Thymus (tissue), 11 donors: Measurements from ENCODE around the gene HDAC4. TPM values are rescaled to one million over a fixed set of nuclear protein-coding genes. Genes with fewer than 3 reads are reported as not detected.
"Not testable (repeated sequence)": the region's sequence is repeated elsewhere in the genome, so short reads cannot be mapped to it uniquely, and the experiment has no call there.

Experiments
- DNase-seq, 9 donors: peaks; one replicate each; pipeline ENCODE4 v3.0.0-alpha.2; 2013; ENCODE audit warnings: low spot score in 9 of 9, low read depth in 6 of 9, missing footprints in 1 of 9
- H3K27ac ChIP-seq, 2 donors: one replicate each; pipeline ENCODE4 v1.5.1; 2013; ENCODE audit warnings: control low read depth in 1 of 2, low read depth in 1 of 2, low read length in 1 of 2, mild to moderate bottlenecking in 1 of 2, moderate library complexity in 1 of 2
- H3K27me3 ChIP-seq, 2 donors: one replicate each; pipeline ENCODE4 v1.5.1; 2013; ENCODE audit warnings: low read length in 1 of 2; ENCODE audit not compliant: control insufficient read depth in 2 of 2, insufficient read depth in 1 of 2
- H3K36me3 ChIP-seq, 2 donors: one replicate each; pipeline ENCODE4 v1.5.1; 2013; ENCODE audit warnings: low read length in 1 of 2, mild to moderate bottlenecking in 1 of 2, moderate library complexity in 1 of 2; ENCODE audit not compliant: control insufficient read depth in 2 of 2, insufficient read depth in 2 of 2
- H3K4me1 ChIP-seq, 2 donors: one replicate each; pipeline ENCODE4 v1.5.1; 2013; ENCODE audit warnings: low read length in 2 of 2; ENCODE audit not compliant: control insufficient read depth in 2 of 2, insufficient read depth in 2 of 2
- H3K4me3 ChIP-seq, 2 donors: one replicate each; pipeline ENCODE4 v1.5.1; 2013; ENCODE audit warnings: low read length in 2 of 2, control low read depth in 1 of 2, mild to moderate bottlenecking in 1 of 2
- H3K9me3 ChIP-seq, 2 donors: one replicate each; pipeline ENCODE4 v1.5.1; 2013; ENCODE audit warnings: low read length in 1 of 2, mild to moderate bottlenecking in 1 of 2; ENCODE audit not compliant: control insufficient read depth in 2 of 2, insufficient read depth in 1 of 2
- WGBS: extraction: QIAGEN DNeasy Blood & Tissue Kit; methylation state at CpG from one replicate; pipeline ENCODE4 v1.1.7; 2013; 5-methylcytosine and 5-hydroxymethylcytosine counted together
- polyA plus RNA-seq: library from polyadenylated mRNA; stranded (reverse); fragments of 200-250 nt; gene quantifications from one replicate; pipeline ENCODE4 v1.2.3, GENCODE V29; 2013
- total RNA-seq: library from RNA; stranded (reverse); fragments of 120-200 nt; gene quantifications from one replicate; pipeline ENCODE4 v1.2.4, GENCODE V29; 2013
- donor health status: healthy.

Gene HDAC4
- total and polyA plus RNA-seq, 2 donors, result 7.8 to 17.9 TPM

- peak overlapping the region; percentile 3 to 33 for H3K27ac ChIP-seq
These were observed 120.4 kb downstream of the HDAC4 start for GRCh38 chr2:239280296-239281017.

GRCh38 chr2:239279508-239280295 is 121.1 kb downstream of the HDAC4 start:
- peaks cover 32 to 77% of the 10 kb centered on the region in 2 donors for H3K4me1 ChIP-seq
- no peak for DNase-seq

More at GRCh38 chr2:239280296-239281017, 120.4 kb downstream of the HDAC4 start:
- Histone ChIP-seq H3K36me3 (peaks cover 4 to 23% of the 10 kb centered on the region in 2 donors), H3K4me1 (peaks cover 32 to 77% of the 10 kb centered on the region in 2 donors)
- H3K9me3 ChIP-seq, H3K27me3 ChIP-seq, H3K4me3 ChIP-seq: not testable (repeated sequence)
- WGBS, result 45% methylated on average over 14 of the region's 14 CpGs
- DNase-seq, result peak in 1 of 9 donors; percentile 59

DNA sequence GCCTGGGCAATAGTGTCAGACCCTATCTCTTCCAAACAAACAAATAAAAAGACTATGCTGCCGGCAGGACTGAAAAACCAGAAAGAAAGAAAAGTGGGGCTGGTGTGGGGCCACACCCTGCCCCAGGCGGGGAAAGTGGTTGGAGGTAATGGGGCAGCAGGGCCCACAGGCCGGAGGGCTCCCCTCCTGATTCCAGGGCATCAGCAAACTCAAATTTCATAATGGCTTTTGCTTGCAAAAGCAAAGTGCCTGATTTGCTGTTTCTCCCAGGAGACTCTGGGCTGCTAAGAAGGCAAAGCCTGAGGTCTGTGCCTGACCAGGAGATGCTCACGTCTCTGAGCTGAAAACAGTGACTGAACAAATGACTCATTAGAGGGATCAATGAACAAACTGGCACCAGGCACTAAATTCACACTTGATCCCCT is 121.9 kb downstream of the HDAC4 start:
- H3K4me3 ChIP-seq, result no peak overlapping the region
- WGBS, result 95% methylated on average over 4 of the region's 4 CpGs
- H3K9me3 ChIP-seq, result peaks cover 0 to 5% of the 10 kb centered on the region in 2 donors
- peaks cover 4 to 21% of the 10 kb centered on the region in 2 donors for H3K36me3 ChIP-seq
- peaks cover 27 to 77% of the 10 kb centered on the region in 2 donors for H3K4me1 ChIP-seq
- DNase-seq, result no peak
- H3K27me3 ChIP-seq, result no peaks in the 10 kb centered on the region
- H3K27ac ChIP-seq, result no peak overlapping the region

More at GRCh38 chr2:239279508-239280295, 121.1 kb downstream of the HDAC4 start:
- no peaks in the 10 kb centered on the region for H3K27me3 ChIP-seq
- peaks cover 4 to 26% of the 10 kb centered on the region in 2 donors for H3K36me3 ChIP-seq
- H3K27ac ChIP-seq, result peak overlapping the region; percentile 3 to 33
- 97% methylated on average over 20 of the region's 20 CpGs for WGBS
- no peak overlapping the region for H3K4me3 ChIP-seq
- H3K9me3 ChIP-seq, result peaks cover 0 to 5% of the 10 kb centered on the region in 2 donors

- Histone ChIP-seq H3K9me3 (peaks cover 0 to 5% of the 10 kb centered on the region in 2 donors), H3K27ac (no peak overlapping the region), H3K4me3 (no peak overlapping the region), H3K36me3 (peaks cover 4 to 18% of the 10 kb centered on the region in 2 donors), H3K27me3 (no peaks in the 10 kb centered on the region), H3K4me1 (peaks cover 28 to 78% of the 10 kb centered on the region in 2 donors)
- WGBS, result 97% methylated on average over 7 of the region's 7 CpGs
- no peak for DNase-seq
These were observed 122.5 kb downstream of the HDAC4 start for GRCh38 chr2:239278361-239278760.

GRCh38 chr2:239277401-239278085 is 123.3 kb downstream of the HDAC4 start:
- Histone ChIP-seq H3K36me3 (peaks cover 5 to 14% of the 10 kb centered on the region in 2 donors), H3K4me3 (no peak overlapping the region), H3K27me3 (no peaks in the 10 kb centered on the region), H3K27ac (peak overlapping the region in 1 of 2 donors; percentile 62), H3K4me1 (peaks cover 30 to 81% of the 10 kb centered on the region in 2 donors), H3K9me3 (no peaks in the 10 kb centered on the region)
- 81% methylated on average over 27 of the region's 27 CpGs for WGBS
- DNase-seq, result no peak

- Histone ChIP-seq H3K4me1 (peaks cover 36 to 86% of the 10 kb centered on the region in 2 donors), H3K36me3 (peaks cover 5 to 14% of the 10 kb centered on the region in 2 donors), H3K9me3 (no peaks in the 10 kb centered on the region), H3K27me3 (no peaks in the 10 kb centered on the region), H3K27ac (no peak overlapping the region), H3K4me3 (no peak overlapping the region)
- DNase-seq, result no peak
- WGBS, result 95% methylated on average over 9 of the region's 9 CpGs
These were observed 124.0 kb downstream of the HDAC4 start for GRCh38 chr2:239276851-239277250.

DNA sequence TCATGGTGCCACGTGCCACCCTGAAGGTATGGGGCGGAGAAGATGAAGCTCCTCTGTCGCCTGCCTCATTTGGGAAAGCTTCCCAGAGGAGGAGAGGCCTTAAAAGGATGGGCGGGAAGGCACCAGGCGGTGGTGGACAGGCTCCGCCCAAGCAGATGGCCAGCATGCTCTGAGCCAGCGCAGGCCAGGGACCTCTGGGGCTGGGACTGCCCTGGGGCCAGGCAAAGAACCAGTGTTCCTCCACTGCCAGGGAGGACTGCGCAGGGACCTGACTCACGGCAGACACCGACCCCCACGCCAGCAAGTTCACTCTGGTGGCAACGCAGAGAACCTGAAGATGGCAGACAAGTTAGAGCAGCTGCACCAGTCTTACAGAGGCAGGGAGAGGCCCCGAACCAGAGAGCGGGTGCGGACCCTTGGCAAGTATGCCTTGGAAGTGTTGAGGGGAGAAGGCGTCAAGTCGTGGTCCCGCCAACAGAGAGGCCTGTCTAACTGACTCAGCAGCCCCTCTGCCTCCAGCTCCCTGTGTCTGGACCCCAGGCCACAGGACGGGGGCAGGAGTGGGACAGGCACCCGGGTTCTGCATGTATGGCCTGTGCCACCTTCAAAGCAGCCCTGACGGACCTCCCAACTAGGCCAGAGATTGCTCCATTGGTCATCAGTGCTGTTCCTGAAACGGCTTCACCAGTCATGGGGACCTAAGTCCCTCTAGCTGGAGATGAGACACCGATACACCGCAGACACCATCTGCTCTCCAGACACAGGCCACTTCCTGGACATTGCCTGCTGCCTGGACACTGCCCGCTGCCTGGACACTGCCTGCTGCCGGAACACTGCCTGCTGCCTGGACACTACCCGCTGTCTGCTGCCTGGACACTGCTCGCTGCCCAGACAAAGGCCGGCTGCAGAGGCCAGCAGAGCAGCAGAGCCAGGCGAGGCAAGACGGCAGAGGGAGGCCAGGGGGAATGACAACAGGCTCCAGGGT is 124.7 kb downstream of the HDAC4 start:
- peak overlapping the region; percentile 48 to 74 for H3K27ac ChIP-seq
- no peaks in the 10 kb centered on the region for H3K9me3 ChIP-seq
- WGBS, result 97% methylated on average over 31 of the region's 31 CpGs
- peaks cover 37 to 93% of the 10 kb centered on the region in 2 donors for H3K4me1 ChIP-seq
- peaks cover 5 to 17% of the 10 kb centered on the region in 2 donors for H3K36me3 ChIP-seq
- no peaks in the 10 kb centered on the region for H3K27me3 ChIP-seq
- DNase-seq, result no peak
- no peak overlapping the region for H3K4me3 ChIP-seq

- Histone ChIP-seq H3K4me3 (no peak overlapping the region), H3K4me1 (peaks cover 33 to 96% of the 10 kb centered on the region in 2 donors), H3K9me3 (no peaks in the 10 kb centered on the region), H3K27ac (peak overlapping the region; percentile 73 to 74), H3K27me3 (no peaks in the 10 kb centered on the region), H3K36me3 (peaks cover 5 to 19% of the 10 kb centered on the region in 2 donors)
- WGBS, result 77% methylated on average over 34 of the region's 34 CpGs
- peak in 1 of 9 donors; percentile 56 for DNase-seq
These were observed 125.7 kb downstream of the HDAC4 start for GRCh38 chr2:239275044-239275685.
